IMR-90 (cell line): ENCODE results near the gene CPAMD8. TPM values are rescaled to one million over a fixed set of nuclear protein-coding genes. Genes with fewer than 3 reads are reported as not detected.

Experiments
- ATAC-seq: fragments of 200-7000 bp; cut with Tn5 transposase; 2 replicates; pipeline ENCODE4 v1.9.1; 2020; ENCODE audit warnings: low read depth, mild to moderate bottlenecking, moderate library complexity
- BruUV-seq: library from RNA; stranded (reverse); fragments of 400-500 nt; replicated peaks from 2 replicates; lab custom pipeline; 2021; lab: Mats Ljungman, UMichigan
- CTCF ChIA-PET: fragments of 300-600 bp; formaldehyde crosslinking; extraction: SDS; loops from one replicate; lab custom pipeline; 2021; ENCODE audit warnings: antibody characterized with exemption; lab: Yijun Ruan, JAX
- POLR2A ChIA-PET: fragments of 300-600 bp; sonication (Branson Sonifier 250); formaldehyde crosslinking; loops from one replicate; lab custom pipeline; 2022; ENCODE audit warnings: antibody characterized with exemption; ENCODE audit not compliant: unreplicated experiment; lab: Charles Lee
- DNase-seq: peaks from one replicate; pipeline ENCODE4 v3.0.0; 2013
- H2AFZ ChIP-seq: replicated peaks from 2 replicates; pipeline ENCODE3; 2013; ENCODE audit warnings: low read length, mild to moderate bottlenecking; ENCODE audit not compliant: poor library complexity
- H2AK5ac ChIP-seq: 2 replicates; pipeline ENCODE4 v1.6.1; 2013; ENCODE audit warnings: low read depth, low read length, inconsistent platforms
- H2AK9ac ChIP-seq: replicated peaks from 2 replicates; pipeline ENCODE3; 2013; ENCODE audit warnings: mild to moderate bottlenecking, low read depth, low read length, moderate library complexity; ENCODE audit not compliant: poor library complexity
- H2BK120ac ChIP-seq: 2 replicates; pipeline ENCODE4 v1.6.1; 2013; ENCODE audit warnings: low read depth, low read length, inconsistent platforms
- H2BK15ac ChIP-seq: 3 replicates; pipeline ENCODE4 v1.6.1; 2013; ENCODE audit warnings: low read depth, low read length, inconsistent platforms
- H2BK20ac ChIP-seq: 2 replicates; pipeline ENCODE4 v1.6.1; 2013; ENCODE audit warnings: low read depth, mild to moderate bottlenecking, inconsistent platforms, low read length, moderate library complexity
- H2BK5ac ChIP-seq: 2 replicates; pipeline ENCODE4 v1.6.1; 2013; ENCODE audit warnings: mild to moderate bottlenecking, low read depth, low read length, inconsistent platforms; ENCODE audit not compliant: poor library complexity, severe bottlenecking
- H3K14ac ChIP-seq: replicated peaks from 2 replicates; pipeline ENCODE4 v1.6.1; 2013; ENCODE audit warnings: low read depth, low read length, inconsistent platforms
- H3K18ac ChIP-seq: 2 replicates; pipeline ENCODE4 v1.6.1; 2013; ENCODE audit warnings: low read depth, low read length, control low read depth
- H3K23ac ChIP-seq: 2 replicates; pipeline ENCODE4 v1.6.1; 2013; ENCODE audit warnings: low read depth, low read length, inconsistent platforms
- H3K27ac ChIP-seq: 2 replicates; pipeline ENCODE4 v1.5.1; 2013; ENCODE audit warnings: mild to moderate bottlenecking, control low read depth, low read length; ENCODE audit not compliant: insufficient read depth
- H3K27me3 ChIP-seq: 2 replicates; pipeline ENCODE4 v1.6.1; 2013; ENCODE audit warnings: low read length; ENCODE audit not compliant: control insufficient read depth, insufficient read depth
- H3K36me3 ChIP-seq: 2 replicates; pipeline ENCODE4 v1.6.1; 2013; ENCODE audit warnings: low read length, mixed read lengths; ENCODE audit not compliant: control insufficient read depth, insufficient read depth
- H3K4ac ChIP-seq: 2 replicates; pipeline ENCODE4 v1.6.1; 2013; ENCODE audit warnings: low read depth, low read length, inconsistent platforms
- H3K4me1 ChIP-seq: 2 replicates; pipeline ENCODE4 v1.6.1; 2013; ENCODE audit warnings: low read length, mixed read lengths; ENCODE audit not compliant: control insufficient read depth, insufficient read depth
- H3K4me2 ChIP-seq: 2 replicates; pipeline ENCODE4 v1.6.1; 2013; ENCODE audit warnings: low read depth, mild to moderate bottlenecking, control low read depth, low read length, moderate library complexity
- H3K4me3 ChIP-seq: 2 replicates; pipeline ENCODE4 v1.5.1; 2013; ENCODE audit warnings: low read depth, mild to moderate bottlenecking, control low read depth, low read length, moderate library complexity; ENCODE audit not compliant: insufficient read depth
- H3K56ac ChIP-seq: 2 replicates; pipeline ENCODE4 v1.6.1; 2013; ENCODE audit warnings: low read length, inconsistent platforms; ENCODE audit not compliant: insufficient read depth; ENCODE audit errors: extremely low read depth
- H3K79me1 ChIP-seq, 2 experiments: 2 replicates each; pipeline ENCODE4 v1.6.1; 2013; ENCODE audit warnings: low read length in 2 of 2, inconsistent platforms in 1 of 2, low read depth in 1 of 2
- H3K9ac ChIP-seq: 2 replicates; pipeline ENCODE4 v1.6.1; 2013; ENCODE audit warnings: low read depth, low read length, control low read depth
- H3K9me1 ChIP-seq: 2 replicates; pipeline ENCODE4 v1.6.1; 2013; ENCODE audit warnings: low read length, inconsistent platforms; ENCODE audit not compliant: insufficient read depth
- H3K9me3 ChIP-seq: 2 replicates; pipeline ENCODE4 v1.6.1; 2013; ENCODE audit warnings: low read length; ENCODE audit not compliant: control insufficient read depth, insufficient read depth
- H4K20me1 ChIP-seq: 2 replicates; pipeline ENCODE4 v1.6.1; 2013; ENCODE audit warnings: low read length, inconsistent platforms; ENCODE audit not compliant: insufficient read depth
- H4K5ac ChIP-seq: 2 replicates; pipeline ENCODE4 v1.6.1; 2013; ENCODE audit warnings: mild to moderate bottlenecking, low read depth, low read length, control low read depth
- H4K8ac ChIP-seq, 2 experiments: 2 replicates each; pipeline ENCODE4 v1.6.1; 2013; ENCODE audit warnings: low read depth in 2 of 2, low read length in 2 of 2, control low read depth in 1 of 2, inconsistent platforms in 1 of 2
- H4K91ac ChIP-seq: 2 replicates; pipeline ENCODE4 v1.6.1; 2013; ENCODE audit warnings: low read depth, low read length, inconsistent platforms; ENCODE audit not compliant: insufficient read depth
- CEBPB ChIP-seq: IDR thresholded peaks from 2 replicates; pipeline ENCODE4 v1.6.1; 2012; ENCODE audit warnings: low read depth, low read length, improper control_type of control experiment
- CHD1 ChIP-seq: IDR thresholded peaks from 2 replicates; pipeline ENCODE4 v1.6.1; 2012; ENCODE audit warnings: low read depth, low read length, improper control_type of control experiment
- CTCF ChIP-seq: conservative IDR thresholded peaks from 2 replicates; pipeline ENCODE4 v1.5.1; 2012; ENCODE audit warnings: mild to moderate bottlenecking, low read depth, low read length, improper control_type of control experiment
- FOS ChIP-seq: fragments of 150-350 bp; IDR thresholded peaks from 2 replicates; pipeline ENCODE4 v1.6.1; 2016; ENCODE audit warnings: low read depth, low read length
- MAFK ChIP-seq: IDR thresholded peaks from 2 replicates; pipeline ENCODE4 v1.6.1; 2012; ENCODE audit warnings: low read depth, low read length, improper control_type of control experiment
- MXI1 ChIP-seq: IDR thresholded peaks from 2 replicates; pipeline ENCODE4 v1.6.1; 2012; ENCODE audit warnings: low read depth, mild to moderate bottlenecking, low read length, moderate library complexity, borderline replicate concordance
- NFE2L2 ChIP-seq: fragments of 150-350 bp; IDR thresholded peaks from 2 replicates; pipeline ENCODE4 v1.6.1; 2016; ENCODE audit warnings: low read depth, mild to moderate bottlenecking, low read length
- RAD21 ChIP-seq: IDR thresholded peaks from 2 replicates; pipeline ENCODE4 v1.6.1; 2012; ENCODE audit warnings: low read length, improper control_type of control experiment
- RFX5 ChIP-seq: IDR thresholded peaks from 2 replicates; pipeline ENCODE4 v1.8.0; 2012; ENCODE audit warnings: low read depth, mild to moderate bottlenecking, low read length, moderate library complexity
- SMC3 ChIP-seq: fragments of 150-350 bp; IDR thresholded peaks from 2 replicates; pipeline ENCODE4 v1.6.1; 2016; ENCODE audit warnings: low read depth, mild to moderate bottlenecking, antibody characterized with exemption, low read length, moderate library complexity
- USF2 ChIP-seq: fragments of 150-350 bp; IDR thresholded peaks from 2 replicates; pipeline ENCODE4 v1.6.1; 2017; ENCODE audit warnings: mild to moderate bottlenecking, antibody characterized with exemption, low read length, low read depth
- WGBS, 2 experiments: methylation state at CpG; one replicate each; pipeline versions ENCODE4 v1.1.5 to v1.1.7; 2013; ENCODE audit warnings: missing lambda C conversion rate in 2 of 2; ENCODE audit not compliant: insufficient read length in 1 of 2; ENCODE audit errors: extremely low coverage in 2 of 2; 5-methylcytosine and 5-hydroxymethylcytosine counted together
- dilution Hi-C: fragments of 300-500 bp; cut with HindIII; formaldehyde crosslinking; loops from one replicate; pipeline ENCODE4 v1.14.3; 2018; ENCODE audit warnings: low sequenced_read_pairs; ENCODE audit not compliant: unreplicated experiment
- in situ Hi-C: fragments of 300-500 bp; cut with MboI; formaldehyde crosslinking; loops from 3 replicates; pipeline ENCODE4 v1.14.3; 2019; ENCODE audit warnings: low sequenced_read_pairs, inconsistent platforms, mixed read lengths
- intact Hi-C: fragments of 100-400 bp; cut with micrococcal nuclease; formaldehyde crosslinking; loops from 2 replicates; pipeline ENCODE4 v1.10.0; 2022
- polyA plus RNA-seq, 3 experiments: library from polyadenylated mRNA; depleted of rRNA; stranded (reverse); fragments of >200 nt; gene quantifications; 2 replicates each; pipeline ENCODE4 v1.2.3, GENCODE V29; 2012; ENCODE audit warnings: low replicate concordance in 1 of 3
- total RNA-seq: library from RNA; depleted of rRNA; stranded (reverse); fragments of >200 nt; gene quantifications from 2 replicates; pipeline ENCODE4 v1.2.3, GENCODE V29; 2012

CPAMD8 gene
- total and polyA plus RNA-seq, 2 of the 4 experiments (the other 2 are of a cell fraction), result 0.36 to 0.79 TPM

- Histone ChIP-seq H2BK120ac (no peak overlapping the region), H3K23ac (no peak overlapping the region), H3K4me3 (no peak overlapping the region), H3K56ac (no peak overlapping the region), H4K20me1 (no peaks in the 10 kb centered on the region), H3K9me1 (no peaks in the 10 kb centered on the region), H2BK5ac (no peak overlapping the region), H3K4me1 (no peaks in the 10 kb centered on the region), H3K18ac (no peak overlapping the region), H3K27ac (no peak overlapping the region), H3K27me3 (no peaks in the 10 kb centered on the region), H2BK15ac (no peak overlapping the region), H2BK20ac (no peak overlapping the region), H3K9me3 (no peaks in the 10 kb centered on the region), H3K79me1 (no peaks in the 10 kb centered on the region), H4K8ac (no peak overlapping the region), H4K5ac (no peak overlapping the region), H3K9ac (no peak overlapping the region), H3K14ac (no peak overlapping the region), H4K91ac (no peak overlapping the region), H3K36me3 (no peaks in the 10 kb centered on the region), H2AK9ac (no peak overlapping the region), H3K4ac (no peak overlapping the region), H2AFZ (no peak overlapping the region), H2AK5ac (no peak overlapping the region), H3K4me2 (no peak overlapping the region)
- ChIA-PET CTCF (no interaction called here), POLR2A (no interaction called here)
- intact Hi-C loops, result no loop called here
- dilution Hi-C loops, result no loop called here
- no peak for ATAC-seq
- 89% methylated on average over 4 of the region's 15 CpGs; no CpG with 5 or more reads in 1 of the 2 experiments for WGBS, 2 experiments
- in situ Hi-C loops, result no loop called here
- no TSS peak for BruUV-seq
- TF ChIP-seq FOS (no peak), USF2 (no peak), MXI1 (no peak), CTCF (no peak), RFX5 (no peak), CEBPB (no peak), RAD21 (no peak), MAFK (no peak), SMC3 (no peak), NFE2L2 (no peak), CHD1 (no peak)
- no peak for DNase-seq
Measured at GRCh38 chr19:16977306-16977705, 49.3 kb downstream of the CPAMD8 start.
